ENCODE measurements around the gene TAS2R30.
A peak's percentile ranks its signal among the peaks of the same experiment; 100 is the strongest.

DNA sequence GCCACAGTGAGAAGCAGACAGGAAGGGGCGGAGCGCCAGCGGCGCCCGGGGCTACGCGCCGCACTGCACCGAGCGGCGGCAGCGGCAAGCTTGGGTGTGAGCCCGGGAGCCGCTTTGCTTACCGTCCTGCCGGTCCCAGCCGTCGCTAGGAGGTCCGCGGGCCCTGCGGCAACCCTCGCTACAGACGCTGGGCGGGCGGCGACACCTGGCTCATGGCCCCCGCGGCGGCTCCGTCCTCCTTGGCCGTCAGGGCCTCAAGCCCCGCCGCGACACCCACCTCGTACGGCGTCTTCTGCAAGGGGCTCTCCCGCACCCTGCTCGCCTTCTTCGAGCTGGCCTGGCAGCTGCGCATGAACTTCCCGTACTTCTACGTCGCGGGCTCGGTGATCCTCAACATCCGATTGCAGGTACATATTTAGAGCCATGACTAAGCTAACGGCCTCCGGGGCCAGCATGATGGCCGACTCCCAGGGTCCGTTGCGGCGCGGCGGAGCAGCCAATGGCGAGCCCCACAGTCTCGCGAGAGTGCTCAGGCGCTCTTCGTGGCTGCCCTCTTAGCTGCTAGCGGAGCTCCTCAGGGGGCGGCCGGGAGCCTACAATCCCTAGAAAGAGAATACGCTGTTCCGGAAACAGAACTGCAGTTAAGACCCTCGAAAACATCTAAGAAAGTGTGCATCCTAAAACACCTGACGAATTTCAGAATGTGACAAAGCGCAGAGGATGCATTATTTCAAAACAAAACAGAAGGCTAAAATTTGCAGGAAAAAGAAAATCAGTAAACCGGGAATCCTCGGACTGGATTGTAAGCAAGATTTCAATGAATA lies 36.9 kb upstream of the TAS2R30 start, which contains the start of gene SMIM10L1:
- TF ChIP-seq, protein P1, sequence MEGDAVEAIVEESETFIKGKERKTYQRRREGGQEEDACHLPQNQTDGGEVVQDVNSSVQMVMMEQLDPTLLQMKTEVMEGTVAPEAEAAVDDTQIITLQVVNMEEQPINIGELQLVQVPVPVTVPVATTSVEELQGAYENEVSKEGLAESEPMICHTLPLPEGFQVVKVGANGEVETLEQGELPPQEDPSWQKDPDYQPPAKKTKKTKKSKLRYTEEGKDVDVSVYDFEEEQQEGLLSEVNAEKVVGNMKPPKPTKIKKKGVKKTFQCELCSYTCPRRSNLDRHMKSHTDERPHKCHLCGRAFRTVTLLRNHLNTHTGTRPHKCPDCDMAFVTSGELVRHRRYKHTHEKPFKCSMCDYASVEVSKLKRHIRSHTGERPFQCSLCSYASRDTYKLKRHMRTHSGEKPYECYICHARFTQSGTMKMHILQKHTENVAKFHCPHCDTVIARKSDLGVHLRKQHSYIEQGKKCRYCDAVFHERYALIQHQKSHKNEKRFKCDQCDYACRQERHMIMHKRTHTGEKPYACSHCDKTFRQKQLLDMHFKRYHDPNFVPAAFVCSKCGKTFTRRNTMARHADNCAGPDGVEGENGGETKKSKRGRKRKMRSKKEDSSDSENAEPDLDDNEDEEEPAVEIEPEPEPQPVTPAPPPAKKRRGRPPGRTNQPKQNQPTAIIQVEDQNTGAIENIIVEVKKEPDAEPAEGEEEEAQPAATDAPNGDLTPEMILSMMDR (IDR thresholded peaks at IDR 0.05): peak in 1 of 6 experiments; percentile 3
- TF ChIP-seq POLR2A (IDR thresholded peaks at IDR 0.05): peak in 2 of 4 donors; percentile 42 to 68
